IPS DF 6.9 (cell line): Measurements from ENCODE around the gene JADE2.

Source experiments
- DNase-seq: peaks from one replicate; pipeline ENCODE4 v3.0.0-alpha.2; 2013; ENCODE audit warnings: low read depth, low spot score
- H3K27ac ChIP-seq: one replicate; pipeline ENCODE4 v1.5.1; 2013; ENCODE audit warnings: low read length, control low read depth
- H3K27me3 ChIP-seq: 2 replicates; pipeline ENCODE4 v1.6.1; 2013; ENCODE audit warnings: mild to moderate bottlenecking, low read length; ENCODE audit not compliant: control insufficient read depth, insufficient read depth
- H3K36me3 ChIP-seq: 2 replicates; pipeline ENCODE4 v1.6.1; 2013; ENCODE audit warnings: low read length; ENCODE audit not compliant: control insufficient read depth, insufficient read depth
- H3K4me1 ChIP-seq: 2 replicates; pipeline ENCODE4 v1.6.1; 2013; ENCODE audit warnings: low read length; ENCODE audit not compliant: control insufficient read depth, insufficient read depth
- H3K4me3 ChIP-seq: 2 replicates; pipeline ENCODE4 v1.5.1; 2013; ENCODE audit warnings: mild to moderate bottlenecking, low read length
- H3K9me3 ChIP-seq: 2 replicates; pipeline ENCODE4 v1.6.1; 2013; ENCODE audit warnings: low read length, inconsistent platforms; ENCODE audit not compliant: control insufficient read depth, insufficient read depth
- WGBS: extraction: QIAGEN DNeasy Blood & Tissue Kit; methylation state at CpG from one replicate; pipeline ENCODE4 v1.1.7; 2013; ENCODE audit warnings: mixed read lengths, missing lambda C conversion rate; ENCODE audit not compliant: insufficient read length, insufficient coverage; 5-methylcytosine and 5-hydroxymethylcytosine counted together

JADE2 gene

DNA sequence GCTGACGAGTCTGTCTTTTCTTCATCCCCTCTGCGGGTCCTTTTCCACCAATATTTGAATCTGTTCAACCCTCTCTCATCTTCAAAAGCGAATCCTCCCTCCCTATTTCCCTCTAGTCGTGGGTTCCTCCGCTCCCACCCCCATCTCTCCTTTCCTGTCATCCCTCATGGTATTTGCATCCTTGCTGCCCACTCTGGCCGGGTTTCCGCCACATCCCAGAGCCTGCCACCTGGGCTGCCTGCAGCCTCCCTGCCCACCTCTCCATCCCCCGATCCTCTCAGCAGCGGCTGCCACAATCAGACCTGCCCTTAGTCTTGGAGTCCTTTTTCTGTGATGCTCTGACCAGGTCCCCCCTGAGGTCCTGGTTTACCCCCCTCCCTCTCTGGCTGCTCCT is 44.9 kb downstream of the JADE2 start:
- WGBS, result no CpG with 5 or more reads among the region's 9 CpGs
- H3K27ac ChIP-seq, result no peak overlapping the region
- H3K4me3 ChIP-seq, result no peak overlapping the region

DNA sequence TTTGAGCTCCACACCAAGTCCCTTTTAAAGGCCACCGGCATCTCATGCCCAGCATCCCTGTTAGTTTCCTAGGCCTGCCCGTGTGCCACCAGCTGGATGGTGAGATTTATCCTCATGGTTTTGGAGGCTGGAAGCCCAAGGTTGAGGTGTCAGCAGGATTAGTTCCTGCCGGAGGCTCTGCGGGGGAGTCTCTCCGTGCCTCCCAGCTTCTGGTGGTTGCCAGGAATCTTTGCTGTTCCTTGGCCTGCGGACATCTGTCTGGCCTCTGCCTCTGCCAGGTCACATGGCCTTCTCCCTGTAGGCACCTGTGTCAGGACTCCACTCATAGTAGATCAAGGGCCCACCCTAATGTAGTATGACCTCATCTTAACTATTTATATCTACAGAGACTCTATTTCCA is 45.4 kb downstream of the JADE2 start:
- DNase-seq, result no peak
- Histone ChIP-seq H3K27ac (no peak overlapping the region), H3K9me3 (no peaks in the 10 kb centered on the region), H3K4me3 (no peak overlapping the region), H3K36me3 (peaks cover 61% of the 10 kb centered on the region), H3K27me3 (no peaks in the 10 kb centered on the region), H3K4me1 (no peaks in the 10 kb centered on the region)
- no CpG with 5 or more reads among the region's 6 CpGs for WGBS

More for the DNA sequence above, 44.9 kb downstream of the JADE2 start:
- DNase-seq, result no peak
- Histone ChIP-seq H3K36me3 (peaks cover 62% of the 10 kb centered on the region), H3K9me3 (no peaks in the 10 kb centered on the region), H3K27me3 (no peaks in the 10 kb centered on the region), H3K4me1 (no peaks in the 10 kb centered on the region)

DNA sequence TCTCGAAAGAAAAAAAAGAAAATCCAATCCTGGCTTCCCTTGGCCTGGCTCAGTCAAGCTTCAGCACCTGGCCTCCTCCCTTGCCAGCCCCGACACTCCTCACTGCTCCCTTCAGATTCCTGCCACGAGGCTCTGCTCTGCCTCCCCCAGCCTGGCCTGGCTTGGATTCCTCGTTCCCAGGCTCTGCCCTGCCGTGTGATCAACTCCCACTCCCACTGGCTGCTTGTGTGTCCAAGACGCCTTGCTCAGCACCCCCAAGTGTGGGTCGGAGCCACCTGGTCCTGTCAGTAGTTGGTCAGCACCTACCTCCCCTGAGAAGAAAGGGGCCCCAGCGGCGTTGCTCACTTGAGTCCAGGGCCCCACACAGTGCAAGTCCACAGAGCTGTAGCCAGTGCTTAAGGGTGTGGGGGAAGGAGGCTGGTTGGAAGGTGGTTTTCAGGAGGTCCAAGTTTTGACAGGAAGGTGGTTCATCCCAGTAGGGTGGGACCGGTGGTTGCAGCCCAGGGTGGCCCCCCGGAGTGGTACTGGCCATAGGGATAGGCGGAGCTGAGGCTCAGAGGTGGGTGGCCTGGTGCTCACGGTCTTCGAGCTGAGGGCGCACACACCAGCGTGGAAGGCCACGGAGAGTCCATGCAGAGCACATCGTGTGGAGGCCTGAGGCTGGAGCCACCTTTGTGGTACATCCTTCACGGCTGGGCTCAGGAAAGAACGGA is 46.4 kb downstream of the JADE2 start:
- H3K27me3 ChIP-seq, result no peaks in the 10 kb centered on the region
- H3K4me1 ChIP-seq, result no peaks in the 10 kb centered on the region
- no CpG with 5 or more reads among the region's 20 CpGs for WGBS
- H3K36me3 ChIP-seq, result peaks cover 52% of the 10 kb centered on the region
- no peaks in the 10 kb centered on the region for H3K9me3 ChIP-seq
- H3K4me3 ChIP-seq, result no peak overlapping the region
- DNase-seq, result no peak
- no peak overlapping the region for H3K27ac ChIP-seq

DNA sequence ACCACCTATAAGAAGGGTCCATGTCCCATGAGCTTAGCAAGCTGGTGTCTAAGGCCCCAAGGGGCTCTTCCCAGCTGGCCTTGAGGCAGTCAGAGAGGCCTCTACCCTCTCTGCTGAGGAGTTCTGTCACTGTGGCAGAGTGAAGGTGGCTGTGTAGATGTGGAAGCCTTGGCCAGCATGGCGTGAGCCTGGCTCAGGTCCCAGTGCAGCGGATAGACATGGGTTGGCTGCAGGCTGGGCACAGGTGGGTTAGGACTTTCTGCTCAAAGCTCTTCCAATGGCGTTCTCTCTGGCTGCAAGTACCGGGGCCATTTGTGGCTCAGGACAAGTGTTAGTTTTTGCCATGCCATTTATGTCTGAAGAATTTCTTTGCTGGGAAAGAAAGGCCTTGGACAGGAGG is 47.3 kb downstream of the JADE2 start:
- Histone ChIP-seq H3K27me3 (no peaks in the 10 kb centered on the region), H3K36me3 (peaks cover 42% of the 10 kb centered on the region), H3K9me3 (no peaks in the 10 kb centered on the region), H3K4me3 (no peak overlapping the region), H3K27ac (no peak overlapping the region), H3K4me1 (no peaks in the 10 kb centered on the region)
- no peak for DNase-seq
- no CpG with 5 or more reads among the region's 4 CpGs for WGBS

DNA sequence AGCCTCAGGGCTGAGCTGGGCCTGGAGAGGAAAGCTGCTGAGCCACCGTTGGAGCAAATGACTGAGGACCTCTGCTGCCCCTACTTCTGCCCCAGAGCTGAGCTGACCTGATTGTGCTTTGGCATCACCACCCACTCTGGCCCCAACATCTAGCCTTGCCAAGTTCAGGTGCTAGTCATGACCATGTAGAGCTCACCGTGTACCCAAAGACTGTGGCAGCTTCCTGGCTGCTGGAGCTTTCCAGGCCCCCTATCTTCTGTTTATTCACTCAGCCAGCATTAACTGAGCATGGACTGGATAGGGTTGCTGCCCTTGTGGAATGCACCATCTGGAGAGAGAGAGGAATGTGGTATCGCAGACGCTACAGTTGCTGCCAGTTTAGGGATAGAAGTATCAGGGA is 49.1 kb downstream of the JADE2 start:
- H3K4me3 ChIP-seq, result no peak overlapping the region
- H3K27ac ChIP-seq, result no peak overlapping the region
- no CpG with 5 or more reads among the region's 4 CpGs for WGBS
- no peaks in the 10 kb centered on the region for H3K4me1 ChIP-seq
- no peaks in the 10 kb centered on the region for H3K9me3 ChIP-seq
- no peak for DNase-seq
- H3K36me3 ChIP-seq, result peaks cover 48% of the 10 kb centered on the region
- H3K27me3 ChIP-seq, result no peaks in the 10 kb centered on the region

DNA sequence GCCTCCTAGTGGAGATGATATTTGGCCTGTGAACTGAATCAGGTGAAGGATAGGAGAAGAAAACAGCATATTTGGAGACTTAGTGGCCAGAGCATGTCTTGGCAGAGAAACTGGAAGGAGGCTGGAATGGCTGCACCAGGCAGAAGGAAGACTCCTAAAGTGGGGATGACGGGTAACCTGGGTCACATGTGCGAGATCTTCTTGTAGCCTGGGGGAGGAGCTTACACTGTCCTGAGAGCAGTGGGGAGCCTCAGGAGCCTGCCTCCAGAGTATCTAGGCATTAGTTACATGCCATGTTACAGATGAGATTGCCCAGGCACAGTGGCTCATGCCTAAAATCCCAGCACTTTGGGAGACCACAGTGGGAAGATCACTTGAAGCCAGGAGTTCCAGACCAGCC is 49.8 kb downstream of the JADE2 start:
- peaks cover 42% of the 10 kb centered on the region for H3K36me3 ChIP-seq
- WGBS, result no CpG with 5 or more reads among the region's 2 CpGs

DNA sequence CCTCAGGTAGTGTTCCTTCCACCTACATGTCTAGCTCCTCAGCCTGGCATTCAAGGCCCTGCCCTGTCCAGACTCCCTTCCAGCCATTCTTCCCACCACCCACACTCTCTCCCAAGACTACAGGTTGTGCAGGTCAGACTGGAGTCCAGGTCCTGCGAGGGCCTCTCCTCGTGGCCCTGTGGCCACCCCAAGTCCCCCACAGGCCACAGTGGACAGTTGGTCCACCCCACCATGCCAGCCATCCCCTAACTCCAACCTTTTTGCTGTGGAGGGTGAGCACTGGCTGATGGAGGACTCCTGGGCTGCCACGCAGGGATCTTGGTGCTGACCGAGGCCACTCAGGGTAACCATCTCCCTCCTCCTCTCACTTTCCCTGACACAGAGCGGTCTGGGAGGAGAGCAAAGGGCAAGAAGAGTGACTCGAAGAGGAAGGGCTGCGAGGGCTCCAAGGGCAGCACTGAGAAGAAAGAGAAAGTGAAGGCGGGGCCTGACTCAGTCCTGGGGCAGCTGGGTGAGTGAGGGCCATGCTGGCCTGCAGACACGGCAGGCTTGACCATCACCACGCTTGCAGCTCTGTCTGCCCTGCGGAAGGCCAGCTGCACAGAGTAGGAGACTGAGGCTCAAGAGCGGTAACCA is 51.0 kb downstream of the JADE2 start:
- Histone ChIP-seq H3K36me3 (peaks cover 42% of the 10 kb centered on the region), H3K27ac (no peak overlapping the region), H3K4me1 (no peaks in the 10 kb centered on the region), H3K4me3 (no peak overlapping the region), H3K9me3 (no peaks in the 10 kb centered on the region), H3K27me3 (no peaks in the 10 kb centered on the region)
- no peak for DNase-seq
- WGBS, result no CpG with 5 or more reads among the region's 12 CpGs

More for the DNA sequence above, 49.8 kb downstream of the JADE2 start:
- no peak for DNase-seq
- Histone ChIP-seq H3K27me3 (no peaks in the 10 kb centered on the region), H3K9me3 (no peaks in the 10 kb centered on the region), H3K4me3 (no peak overlapping the region), H3K4me1 (no peaks in the 10 kb centered on the region), H3K27ac (no peak overlapping the region)

DNA sequence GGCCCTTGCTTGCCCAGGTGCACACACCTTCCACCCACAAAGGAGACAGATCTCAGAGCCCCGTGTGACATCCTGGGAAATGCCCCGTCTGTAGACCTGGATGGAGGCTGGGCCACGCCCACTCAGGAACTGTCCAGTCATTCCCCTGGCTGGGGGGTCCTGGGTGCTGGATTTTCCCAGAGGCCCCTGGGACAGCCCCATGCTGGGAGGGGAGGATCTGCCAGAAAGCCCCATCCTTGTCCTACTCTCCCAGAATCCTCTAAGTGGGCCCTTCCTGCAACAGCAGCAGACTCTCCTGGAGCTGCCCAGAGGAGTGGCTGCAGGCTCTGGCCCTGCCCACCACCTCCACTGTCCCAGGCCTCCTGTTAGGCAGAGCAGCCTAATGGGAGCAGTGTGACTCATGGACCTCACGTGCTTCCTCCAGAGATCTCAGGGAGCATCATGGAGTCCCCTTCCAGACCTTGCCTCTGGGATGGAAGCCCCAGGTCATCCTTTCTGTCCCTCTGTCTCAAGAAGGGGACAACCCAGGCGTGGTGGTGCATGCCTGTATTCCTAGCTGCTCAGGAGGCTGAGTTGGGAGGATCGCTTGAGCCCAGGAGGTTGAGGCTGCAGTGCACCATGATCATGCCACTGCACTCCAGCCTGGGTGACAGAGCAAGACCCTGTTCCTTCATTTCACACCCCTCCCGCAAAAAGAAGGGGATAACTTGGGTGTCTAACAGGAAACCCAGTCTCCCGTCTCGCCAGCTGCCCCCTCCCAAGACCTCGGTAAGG is 51.7 kb downstream of the JADE2 start:
- no CpG with 5 or more reads among the region's 10 CpGs for WGBS
- DNase-seq, result no peak
- no peak overlapping the region for H3K4me3 ChIP-seq
- no peaks in the 10 kb centered on the region for H3K4me1 ChIP-seq
- no peaks in the 10 kb centered on the region for H3K9me3 ChIP-seq
- H3K27ac ChIP-seq, result no peak overlapping the region
- peaks cover 39% of the 10 kb centered on the region for H3K36me3 ChIP-seq
- no peaks in the 10 kb centered on the region for H3K27me3 ChIP-seq

DNA sequence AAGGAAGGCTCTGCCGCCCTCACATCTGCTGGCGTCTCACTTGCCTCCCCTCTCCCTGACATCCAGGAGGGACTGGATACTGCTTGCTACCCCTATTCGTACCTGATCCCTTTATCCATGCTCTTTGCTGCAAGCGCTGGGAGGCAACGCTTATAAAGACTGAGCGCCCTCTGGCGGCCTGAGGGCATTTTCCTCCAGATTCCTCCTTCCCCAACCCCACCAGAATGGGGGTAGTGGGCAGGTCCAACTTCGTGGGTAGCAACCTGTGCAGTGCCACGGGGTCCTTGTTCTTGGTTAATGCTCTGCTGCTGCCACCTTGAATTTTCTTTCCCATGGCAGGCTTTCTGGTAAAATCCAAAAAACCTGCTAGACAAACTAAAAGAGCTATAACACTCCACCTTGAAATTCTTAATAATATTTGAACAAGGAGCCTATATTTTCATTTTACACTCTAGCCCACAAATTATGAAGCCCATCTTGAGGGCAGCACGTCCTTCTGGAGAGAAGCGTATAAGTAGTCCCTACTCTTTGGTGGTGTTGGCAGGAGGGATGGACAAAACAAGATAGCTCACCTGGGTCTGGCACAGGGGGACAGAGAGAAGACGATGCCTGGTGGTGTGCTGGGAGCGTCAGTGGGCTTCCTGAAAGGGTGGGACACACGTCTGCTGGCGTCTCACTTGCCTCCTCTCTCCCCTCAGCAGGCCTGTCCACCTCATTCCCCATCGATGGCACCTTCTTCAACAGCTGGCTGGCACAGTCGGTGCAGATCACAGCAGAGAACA is 52.5 kb downstream of the JADE2 start:
- Histone ChIP-seq H3K36me3 (peaks cover 33% of the 10 kb centered on the region), H3K4me3 (no peak overlapping the region), H3K27ac (no peak overlapping the region), H3K4me1 (no peaks in the 10 kb centered on the region), H3K9me3 (no peaks in the 10 kb centered on the region), H3K27me3 (no peaks in the 10 kb centered on the region)
- DNase-seq, result peak; percentile 72
- no CpG with 5 or more reads among the region's 17 CpGs for WGBS
